Left ventricle myocardium inferior (tissue), 1 donor: ENCODE results near the gene OTOGL. TPM values are rescaled to one million over a fixed set of nuclear protein-coding genes. Genes with fewer than 3 reads are reported as not detected.
A peak's percentile ranks its signal among the peaks of the same experiment; 100 is the strongest.

ENCODE experiments used
- DNase-seq: peaks from one replicate; pipeline ENCODE4 v3.0.0-alpha.2; 2020
- H3K27ac ChIP-seq: fragments of 200-600 bp; replicated peaks from 2 replicates; pipeline ENCODE4 v1.8.0; 2021
- H3K27me3 ChIP-seq: fragments of 200-600 bp; 2 replicates; pipeline ENCODE4 v1.8.0; 2021; ENCODE audit warnings: low read depth
- H3K36me3 ChIP-seq: fragments of 200-600 bp; 2 replicates; pipeline ENCODE4 v1.8.0; 2021
- H3K4me1 ChIP-seq: fragments of 200-600 bp; 2 replicates; pipeline ENCODE4 v1.8.0; 2021
- H3K4me3 ChIP-seq: fragments of 200-600 bp; 2 replicates; pipeline ENCODE4 v1.8.0; 2021; ENCODE audit warnings: mild to moderate bottlenecking, moderate library complexity
- H3K9me3 ChIP-seq: fragments of 200-600 bp; replicated peaks from 2 replicates; pipeline ENCODE4 v1.8.0; 2021
- CTCF ChIP-seq: fragments of 200-600 bp; IDR thresholded peaks from 2 replicates; pipeline ENCODE4 v1.8.0; 2021; ENCODE audit warnings: antibody characterized with exemption, mild to moderate bottlenecking, borderline replicate concordance
- intact Hi-C: fragments of 100-400 bp; cut with micrococcal nuclease; formaldehyde crosslinking; loops from one replicate; pipeline ENCODE4 v1.11.0; 2022
- total RNA-seq: library from RNA; stranded (reverse); fragmentation: NEBNext Ultra II Directional; extraction: Animal tissue kit (Norgen Biotek cat#: 25700); gene quantifications from one replicate; pipeline ENCODE4 v1.2.1, GENCODE V29; 2021
- donor health status: DM: no; HTN: yes; CAD: no; lungs with severe emphysema.

The OTOGL gene
- total RNA-seq, 1 donor from 2014 or later: 0.27 TPM

- intact Hi-C loops: loop anchor here (5.0 to 10.0 kb wide), 2 partner anchors 72 to 714 kb away; no protein-coding TSS in a partner anchor
- no peak for TF ChIP-seq CTCF
These were observed 169.8 kb downstream of the OTOGL start for GRCh38 chr12:80268924-80269749.

GRCh38 chr12:80269803-80270552 is 170.6 kb downstream of the OTOGL start:
- DNase-seq: no peak
- Histone ChIP-seq H3K9me3 (no peaks in the 10 kb centered on the region), H3K4me1 (peaks cover 7% of the 10 kb centered on the region), H3K36me3 (no peaks in the 10 kb centered on the region), H3K27me3 (no peaks in the 10 kb centered on the region), H3K4me3 (no peak overlapping the region), H3K27ac (no peak overlapping the region)
- peak; percentile 77 for TF ChIP-seq CTCF
- intact Hi-C loops: loop anchor here (5.0 to 10.0 kb wide), 2 partner anchors 73 to 715 kb away; no protein-coding TSS in a partner anchor

More at GRCh38 chr12:80268924-80269749, 169.8 kb downstream of the OTOGL start:
- H3K4me1 ChIP-seq: peaks cover 7% of the 10 kb centered on the region
- H3K36me3 ChIP-seq: no peaks in the 10 kb centered on the region
- H3K9me3 ChIP-seq: no peaks in the 10 kb centered on the region
- H3K27me3 ChIP-seq: no peaks in the 10 kb centered on the region
- no peak overlapping the region for H3K4me3 ChIP-seq
- no peak overlapping the region for H3K27ac ChIP-seq
- no peak for DNase-seq

DNA sequence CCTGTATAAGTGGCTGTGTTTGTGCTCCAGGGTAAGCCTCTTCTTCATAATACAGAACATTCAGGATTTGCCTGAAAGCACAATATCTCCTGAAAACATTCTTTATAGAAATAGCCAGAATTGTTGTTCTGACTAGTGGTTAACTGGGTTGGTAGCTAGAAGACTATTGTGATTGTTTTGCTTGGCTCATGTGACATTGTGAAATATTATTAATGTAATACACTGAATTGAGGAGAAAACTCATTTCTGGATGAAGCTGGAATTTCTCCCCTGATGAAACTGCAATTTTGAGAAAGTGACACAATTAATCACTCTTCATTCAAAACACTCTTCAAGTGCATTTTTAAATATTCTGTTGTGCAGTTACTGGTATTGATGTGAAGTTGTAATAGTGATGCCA is 172.4 kb downstream of the OTOGL start:
- Histone ChIP-seq H3K36me3 (no peaks in the 10 kb centered on the region), H3K27me3 (no peaks in the 10 kb centered on the region), H3K27ac (no peak overlapping the region), H3K9me3 (no peaks in the 10 kb centered on the region), H3K4me1 (peaks cover 7% of the 10 kb centered on the region), H3K4me3 (no peak overlapping the region)
- no peak for TF ChIP-seq CTCF
- intact Hi-C loops: no loop called here
- no peak for DNase-seq

- Histone ChIP-seq H3K9me3 (no peaks in the 10 kb centered on the region), H3K4me1 (peaks cover 7% of the 10 kb centered on the region), H3K4me3 (no peak overlapping the region), H3K27ac (no peak overlapping the region), H3K27me3 (no peaks in the 10 kb centered on the region), H3K36me3 (no peaks in the 10 kb centered on the region)
- TF ChIP-seq CTCF: no peak
- DNase-seq: no peak
- intact Hi-C loops: no loop called here
These were observed 173.1 kb downstream of the OTOGL start for GRCh38 chr12:80272387-80272915.

GRCh38 chr12:80273144-80273543 is 173.8 kb downstream of the OTOGL start:
- intact Hi-C loops: no loop called here
- no peak overlapping the region for H3K4me3 ChIP-seq
- H3K4me1 ChIP-seq: peaks cover 7% of the 10 kb centered on the region
- no peaks in the 10 kb centered on the region for H3K9me3 ChIP-seq
- no peak for TF ChIP-seq CTCF
- DNase-seq: no peak
- no peaks in the 10 kb centered on the region for H3K36me3 ChIP-seq
- H3K27me3 ChIP-seq: no peaks in the 10 kb centered on the region
- no peak overlapping the region for H3K27ac ChIP-seq
